Mammary epithelial cell (primary cell): ENCODE results near the gene FOXP3.

Source experiments
- EZH2 ChIP-seq: IDR thresholded peaks from 2 replicates; pipeline ENCODE4 v1.6.1; 2012; ENCODE audit warnings: low read length, inconsistent platforms, borderline replicate concordance
- TF ChIP-seq, protein P1 (sequence below), 2 donors: IDR thresholded peaks in 1 of 2; conservative IDR thresholded peaks in 1 of 2; 2 replicates each; pipeline ENCODE4 v1.5.1; 2011 to 2012; ENCODE audit warnings: inconsistent platforms in 2 of 2, low read length in 2 of 2, mild to moderate bottlenecking in 2 of 2, control low read depth in 1 of 2, low read depth in 1 of 2; ENCODE audit not compliant: insufficient read depth in 1 of 2; ENCODE audit errors: extremely low read depth in 1 of 2

DNA sequence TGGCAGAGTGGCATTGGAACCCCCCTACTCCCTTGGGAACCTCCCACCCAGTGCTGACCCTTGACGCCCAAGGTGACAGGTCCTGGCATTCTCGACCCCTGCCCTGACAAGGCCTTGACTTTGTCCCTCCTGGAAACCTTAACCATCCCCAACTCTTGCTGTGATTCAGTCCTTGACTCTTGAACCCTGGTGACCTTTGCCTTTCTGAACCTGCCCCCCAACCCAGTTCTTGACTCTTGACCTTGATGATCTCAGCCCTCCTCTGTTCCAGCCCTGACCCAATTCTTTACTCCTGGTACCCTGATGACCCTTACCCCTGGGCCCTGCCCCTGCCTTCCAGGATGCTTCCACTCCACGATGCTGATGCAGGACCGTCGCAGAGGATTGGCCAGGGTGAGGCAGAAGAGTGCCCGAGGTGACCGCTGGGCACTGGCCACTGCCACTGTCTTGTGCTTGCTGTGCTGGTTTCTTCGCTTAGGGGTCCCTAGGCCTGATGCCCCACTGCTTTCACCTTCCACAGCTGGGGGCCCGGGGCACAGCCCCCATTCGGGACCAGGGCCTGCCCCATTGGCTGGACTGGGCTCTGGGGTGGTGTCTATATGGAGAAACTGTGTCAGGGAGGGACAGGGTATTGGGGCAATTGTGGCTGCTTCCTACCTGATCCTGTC is 33.0 kb downstream of the FOXP3 start:
- no peak for TF ChIP-seq EZH2
- TF ChIP-seq, protein P1, sequence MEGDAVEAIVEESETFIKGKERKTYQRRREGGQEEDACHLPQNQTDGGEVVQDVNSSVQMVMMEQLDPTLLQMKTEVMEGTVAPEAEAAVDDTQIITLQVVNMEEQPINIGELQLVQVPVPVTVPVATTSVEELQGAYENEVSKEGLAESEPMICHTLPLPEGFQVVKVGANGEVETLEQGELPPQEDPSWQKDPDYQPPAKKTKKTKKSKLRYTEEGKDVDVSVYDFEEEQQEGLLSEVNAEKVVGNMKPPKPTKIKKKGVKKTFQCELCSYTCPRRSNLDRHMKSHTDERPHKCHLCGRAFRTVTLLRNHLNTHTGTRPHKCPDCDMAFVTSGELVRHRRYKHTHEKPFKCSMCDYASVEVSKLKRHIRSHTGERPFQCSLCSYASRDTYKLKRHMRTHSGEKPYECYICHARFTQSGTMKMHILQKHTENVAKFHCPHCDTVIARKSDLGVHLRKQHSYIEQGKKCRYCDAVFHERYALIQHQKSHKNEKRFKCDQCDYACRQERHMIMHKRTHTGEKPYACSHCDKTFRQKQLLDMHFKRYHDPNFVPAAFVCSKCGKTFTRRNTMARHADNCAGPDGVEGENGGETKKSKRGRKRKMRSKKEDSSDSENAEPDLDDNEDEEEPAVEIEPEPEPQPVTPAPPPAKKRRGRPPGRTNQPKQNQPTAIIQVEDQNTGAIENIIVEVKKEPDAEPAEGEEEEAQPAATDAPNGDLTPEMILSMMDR (conservative IDR thresholded peaks at IDR 0.05 in 1 of 2, IDR thresholded peaks at IDR 0.05 in 1 of 2; ENCODE audit: extremely low read depth in 1 of 2, insufficient read depth in 1 of 2, low read depth in 1 of 2, low read length in 2 of 2): no peak
